Transverse colon (tissue), 4 donors: ENCODE data around the gene KIN. TPM values are rescaled to one million over a fixed set of nuclear protein-coding genes. Genes with fewer than 3 reads are reported as not detected.

ENCODE experiments used
- DNase-seq: peaks from one replicate; pipeline ENCODE4 v3.0.0-alpha.2; 2019
- H3K27ac ChIP-seq, 4 donors: fragments of 200-600 bp; sonication (generic); 2 replicates each; pipeline ENCODE4 v1.5.1; 2016 to 2018; ENCODE audit warnings: inconsistent platforms in 4 of 4
- H3K27me3 ChIP-seq: fragments of 200-600 bp; sonication (generic); 2 replicates; pipeline ENCODE4 v1.5.1; 2017; ENCODE audit warnings: inconsistent platforms
- H3K36me3 ChIP-seq, 4 donors: fragments of 200-600 bp; sonication (generic); 2 replicates each; pipeline ENCODE4 v1.5.1; 2017 to 2019; ENCODE audit warnings: inconsistent platforms in 4 of 4
- H3K4me1 ChIP-seq, 4 donors: fragments of 200-600 bp; sonication (generic); 2 replicates each; pipeline ENCODE4 v1.5.1; 2017 to 2020; ENCODE audit warnings: inconsistent platforms in 4 of 4
- H3K4me3 ChIP-seq, 4 donors: fragments of 200-600 bp; sonication (generic); 1 replicate in 1 of 4; 2 replicates in 3 of 4; pipeline versions ENCODE4 v1.5.1 to v1.6.1; 2017 to 2019; ENCODE audit warnings: inconsistent platforms in 4 of 4
- H3K9me3 ChIP-seq, 2 donors: fragments of 200-600 bp; sonication (generic); 2 replicates each; pipeline ENCODE4 v1.5.1; 2017 to 2019; ENCODE audit warnings: inconsistent platforms in 2 of 2
- CTCF ChIP-seq, 5 experiments: fragments of 200-600 bp in 3 of 5; fragments of 450-650 bp in 2 of 5; sonication (generic) in 3 of 5; IDR thresholded peaks; 1 replicate in 2 of 5; 2 replicates in 3 of 5; pipeline ENCODE4 v1.5.1; 2016 to 2017; ENCODE audit warnings: antibody characterized with exemption in 5 of 5, inconsistent platforms in 3 of 5, mild to moderate bottlenecking in 2 of 5, moderate library complexity in 1 of 5
- EP300 ChIP-seq: sonication (generic); formaldehyde crosslinking; IDR thresholded peaks from one replicate; pipeline ENCODE4 v1.6.1; 2017; ENCODE audit warnings: antibody characterized with exemption, low read depth
- POLR2A ChIP-seq: fragments of 450-650 bp; IDR thresholded peaks from one replicate; pipeline ENCODE4 v1.6.1; 2016; ENCODE audit warnings: antibody characterized with exemption, mild to moderate bottlenecking, moderate library complexity
- POLR2AphosphoS5 ChIP-seq, 3 donors: sonication (generic); formaldehyde crosslinking; IDR thresholded peaks; one replicate each; pipeline ENCODE4 v1.6.1; 2016; ENCODE audit warnings: antibody characterized with exemption in 3 of 3
- WGBS, 2 donors: methylation state at CpG; one replicate each; pipeline ENCODE4 v1.1.5; 2018; ENCODE audit warnings: low coverage in 1 of 2; 5-methylcytosine and 5-hydroxymethylcytosine counted together
- in situ Hi-C, 4 donors: fragments of 200-750 bp; cut with MboI; loops; one replicate each; pipeline versions ENCODE4 v1.15.0 to v1.15.1; 2017; ENCODE audit warnings: low sequenced_read_pairs in 3 of 4, low pct_ligation_motif_present in 1 of 4, low pct_unique_long_range_greater_than_20kb in 1 of 4
- intact Hi-C: fragments of 100-400 bp; cut with DNase I; formaldehyde crosslinking; loops from one replicate; pipeline ENCODE4 v1.15.1; 2023; ENCODE audit warnings: low total_unique reads
- total RNA-seq, 4 donors: library from RNA; depleted of rRNA; stranded (reverse); fragments of >200 nt; gene quantifications; one replicate each; pipeline ENCODE4 v1.1.0, GENCODE V29; 2016

The KIN gene
- total RNA-seq, result 10 to 100 TPM in 1 of 4 donors, 1 to 10 TPM in 3; 1.8 to 10.8 (median 5.5) TPM

- intact Hi-C loops, result no loop called here
- peak; percentile 98 for DNase-seq
- Histone ChIP-seq H3K36me3 (no peaks in the 10 kb centered on the region), H3K9me3 (no peaks in the 10 kb centered on the region), H3K4me1 (peaks cover 24 to 54% (median 46%) of the 10 kb centered on the region in 4 donors), H3K27me3 (no peaks in the 10 kb centered on the region), H3K4me3 (peak within 1 kb of the TSS; percentile 81 to 98 (median 92)), H3K27ac (peak within 1 kb of the TSS; percentile 88 to 93 (median 91))
- in situ Hi-C loops, result no loop called here
- peak; percentile 95 for TF ChIP-seq POLR2A
- TF ChIP-seq POLR2AphosphoS5 (IDR thresholded peaks at IDR 0.05), result peak; percentile 94 to 97 (median 96)
- TF ChIP-seq EP300, result no peak
- peak in 1 of 5 experiments; percentile 12 for TF ChIP-seq CTCF (IDR thresholded peaks at IDR 0.05)
- WGBS, 2 donors, result 1% methylated on average over 43 of the region's 59 CpGs; no CpG with 5 or more reads in 1 of the 2 donors
These were observed at the start of gene KIN, which contains the start of gene ATP5F1C for GRCh38 chr10:7787857-7788638. Gene KIN (minus strand): TSS chr10:7787993. CDS start chr10:7787933, 60 bp downstream. Gene ATP5F1C (plus strand): TSS chr10:7788177. CDS start chr10:7788208, 31 bp downstream.

- intact Hi-C loops, result no loop called here
- TF ChIP-seq CTCF (IDR thresholded peaks at IDR 0.05) (no peak), POLR2AphosphoS5 (IDR thresholded peaks at IDR 0.05) (no peak), POLR2A (no peak), EP300 (no peak)
- in situ Hi-C loops, result no loop called here
- WGBS, 2 donors, result 90 to 98% methylated on average over 2 of the region's 2 CpGs
- H3K4me3 ChIP-seq, result no peak overlapping the region
- no peaks in the 10 kb centered on the region for H3K27me3 ChIP-seq
- no peaks in the 10 kb centered on the region for H3K9me3 ChIP-seq
- H3K4me1 ChIP-seq, result no peaks in the 10 kb centered on the region
- DNase-seq, result no peak
- H3K27ac ChIP-seq, result no peak overlapping the region
- H3K36me3 ChIP-seq, result no peaks in the 10 kb centered on the region
These were observed 48.8 kb upstream of the KIN start for GRCh38 chr10:7836571-7836970.

- intact Hi-C loops, result no loop called here
- peaks cover 0 to 5% (median 0%) of the 10 kb centered on the region in 4 donors for H3K4me1 ChIP-seq
- no peak overlapping the region for H3K27ac ChIP-seq
- H3K9me3 ChIP-seq, result no peaks in the 10 kb centered on the region
- DNase-seq, result no peak
- in situ Hi-C loops, result no loop called here
- no peaks in the 10 kb centered on the region for H3K27me3 ChIP-seq
- no peak overlapping the region for H3K4me3 ChIP-seq
- H3K36me3 ChIP-seq, result no peaks in the 10 kb centered on the region
- no peak for TF ChIP-seq EP300
- TF ChIP-seq POLR2AphosphoS5 (IDR thresholded peaks at IDR 0.05), result no peak
- no peak for TF ChIP-seq CTCF (IDR thresholded peaks at IDR 0.05)
- TF ChIP-seq POLR2A, result no peak
- WGBS, 2 donors, result 88 to 92% methylated on average over 3 of the region's 3 CpGs
These were observed 46.5 kb upstream of the KIN start for GRCh38 chr10:7834262-7834661.

GRCh38 chr10:7833210-7833609 is 45.4 kb upstream of the KIN start:
- Histone ChIP-seq H3K27ac (no peak overlapping the region), H3K4me3 (no peak overlapping the region), H3K27me3 (no peaks in the 10 kb centered on the region), H3K9me3 (no peaks in the 10 kb centered on the region), H3K4me1 (peaks cover 0 to 5% (median 0%) of the 10 kb centered on the region in 4 donors), H3K36me3 (no peaks in the 10 kb centered on the region)
- intact Hi-C loops, result no loop called here
- TF ChIP-seq CTCF (IDR thresholded peaks at IDR 0.05) (no peak), POLR2AphosphoS5 (IDR thresholded peaks at IDR 0.05) (no peak)
- no peak for DNase-seq
- in situ Hi-C loops, result no loop called here
